Mesodermal cell (in vitro differentiated cells): ENCODE measurements around the gene ZMYM1.
"Not testable (repeated sequence)": the region's sequence is repeated elsewhere in the genome, so short reads cannot be mapped to it uniquely, and the experiment has no call there.

Experiments used
- H3K27ac ChIP-seq: 2 replicates; pipeline ENCODE4 v1.7.0; 2013; ENCODE audit warnings: mild to moderate bottlenecking, low read depth, low read length, moderate library complexity; ENCODE audit not compliant: severe bottlenecking
- H3K36me3 ChIP-seq: 2 replicates; pipeline ENCODE4 v1.7.1; 2013; ENCODE audit warnings: mild to moderate bottlenecking, low read length, moderate library complexity; ENCODE audit not compliant: control insufficient read depth, insufficient read depth
- H3K4me1 ChIP-seq: one replicate; pipeline ENCODE4 v1.7.1; 2013; ENCODE audit warnings: mild to moderate bottlenecking, low read length; ENCODE audit not compliant: insufficient read depth, control insufficient read depth, poor library complexity, severe bottlenecking
- H3K4me3 ChIP-seq: 2 replicates; pipeline ENCODE4 v1.7.0; 2013; ENCODE audit warnings: low read length, control low read depth, mild to moderate bottlenecking; ENCODE audit not compliant: insufficient read depth, poor library complexity, severe bottlenecking; ENCODE audit errors: extremely low read depth
- H3K9me3 ChIP-seq: 2 replicates; pipeline ENCODE4 v1.7.1; 2013; ENCODE audit warnings: mild to moderate bottlenecking, low read length, moderate library complexity; ENCODE audit not compliant: control insufficient read depth
- WGBS, 2 experiments: methylation state at CpG; one replicate each; pipeline ENCODE4 v1.1.5; 2013; ENCODE audit warnings: missing lambda C conversion rate in 2 of 2; ENCODE audit not compliant: insufficient coverage in 2 of 2; 5-methylcytosine and 5-hydroxymethylcytosine counted together

ZMYM1 gene

GRCh38 chr1:35044431-35044830 is 34.8 kb upstream of the ZMYM1 start:
- Histone ChIP-seq H3K9me3 (no peaks in the 10 kb centered on the region), H3K36me3 (no peaks in the 10 kb centered on the region), H3K4me1 (peaks cover 3% of the 10 kb centered on the region), H3K27ac (no peak overlapping the region), H3K4me3 (no peak overlapping the region)
- 80% methylated on average over 1 of the region's 1 CpG; no CpG with 5 or more reads in 1 of the 2 experiments for WGBS, 2 experiments

GRCh38 chr1:35046730-35047129 is 32.5 kb upstream of the ZMYM1 start:
- Histone ChIP-seq H3K4me1 (peaks cover 3% of the 10 kb centered on the region), H3K27ac (no peak overlapping the region), H3K36me3 (no peaks in the 10 kb centered on the region), H3K4me3 (no peak overlapping the region), H3K9me3 (no peaks in the 10 kb centered on the region)
- WGBS, 2 experiments = 87 to 92% methylated on average over 4 to 5 of the region's 5 CpGs

GRCh38 chr1:35047188-35047858 is 31.9 kb upstream of the ZMYM1 start:
- Histone ChIP-seq H3K4me3 (no peak overlapping the region), H3K27ac (no peak overlapping the region), H3K9me3 (no peaks in the 10 kb centered on the region), H3K4me1 (peaks cover 3% of the 10 kb centered on the region), H3K36me3 (no peaks in the 10 kb centered on the region)
- 33 to 67% methylated on average over 1 of the region's 2 CpGs for WGBS, 2 experiments

- WGBS, 2 experiments = 60 to 69% methylated on average over 8 to 11 of the region's 12 CpGs
- H3K36me3 ChIP-seq = no peaks in the 10 kb centered on the region
Measured at GRCh38 chr1:35049116-35049515, 30.1 kb upstream of the ZMYM1 start.

GRCh38 chr1:35053433-35053832 is 25.8 kb upstream of the ZMYM1 start:
- no peaks in the 10 kb centered on the region for H3K36me3 ChIP-seq
- H3K4me3 ChIP-seq = no peak overlapping the region
- H3K27ac ChIP-seq = no peak overlapping the region
- WGBS, 2 experiments = 78 to 93% methylated on average over 2 to 3 of the region's 3 CpGs
- H3K4me1 ChIP-seq = no peaks in the 10 kb centered on the region
- H3K9me3 ChIP-seq = no peaks in the 10 kb centered on the region

More at GRCh38 chr1:35049116-35049515, 30.1 kb upstream of the ZMYM1 start:
- Histone ChIP-seq H3K9me3 (no peaks in the 10 kb centered on the region), H3K27ac (no peak overlapping the region), H3K4me1 (peaks cover 3% of the 10 kb centered on the region), H3K4me3 (no peak overlapping the region)

GRCh38 chr1:35054282-35054681 is 24.9 kb upstream of the ZMYM1 start:
- not testable (repeated sequence) for H3K9me3 ChIP-seq, H3K4me3 ChIP-seq, H3K4me1 ChIP-seq, H3K27ac ChIP-seq, H3K36me3 ChIP-seq
- WGBS, 2 experiments = 70% methylated on average over 2 of the region's 3 CpGs; no CpG with 5 or more reads in 1 of the 2 experiments

GRCh38 chr1:35058321-35058720 is 20.9 kb upstream of the ZMYM1 start:
- H3K4me3 ChIP-seq, H3K36me3 ChIP-seq, H3K4me1 ChIP-seq, H3K9me3 ChIP-seq, H3K27ac ChIP-seq: not testable (repeated sequence)
- WGBS, 2 experiments = 89 to 96% methylated on average over 5 to 7 of the region's 7 CpGs

- Histone ChIP-seq H3K4me3 (no peak overlapping the region), H3K4me1 (no peaks in the 10 kb centered on the region), H3K9me3 (no peaks in the 10 kb centered on the region), H3K36me3 (no peaks in the 10 kb centered on the region), H3K27ac (no peak overlapping the region)
- 100% methylated on average over 1 of the region's 2 CpGs; no CpG with 5 or more reads in 1 of the 2 experiments for WGBS, 2 experiments
Measured at GRCh38 chr1:35058988-35059387, 20.2 kb upstream of the ZMYM1 start.

GRCh38 chr1:35062518-35063196 is 16.5 kb upstream of the ZMYM1 start:
- 77 to 86% methylated on average over 2 to 3 of the region's 4 CpGs for WGBS, 2 experiments
- Histone ChIP-seq H3K27ac (no peak overlapping the region), H3K9me3 (no peaks in the 10 kb centered on the region), H3K4me3 (no peak overlapping the region), H3K36me3 (no peaks in the 10 kb centered on the region), H3K4me1 (no peaks in the 10 kb centered on the region)

- no peak overlapping the region for H3K27ac ChIP-seq
- no peaks in the 10 kb centered on the region for H3K9me3 ChIP-seq
- H3K4me3 ChIP-seq = no peak overlapping the region
- WGBS, 2 experiments = no CpG with 5 or more reads among the region's 2 CpGs
- no peaks in the 10 kb centered on the region for H3K4me1 ChIP-seq
- no peaks in the 10 kb centered on the region for H3K36me3 ChIP-seq
Measured at GRCh38 chr1:35064265-35064664, 14.9 kb upstream of the ZMYM1 start.

- Histone ChIP-seq H3K4me1 (no peaks in the 10 kb centered on the region), H3K4me3 (no peak overlapping the region), H3K27ac (no peak overlapping the region), H3K9me3 (peaks cover 5% of the 10 kb centered on the region), H3K36me3 (no peaks in the 10 kb centered on the region)
Measured at GRCh38 chr1:35069746-35070145, 9.4 kb upstream of the ZMYM1 start.
